GM12864 (cell line): Measurements from ENCODE around the gene TMEM129.
A peak's percentile ranks its signal among the peaks of the same experiment; 100 is the strongest.

Experiments used
- DNase-seq: peaks from one replicate; pipeline ENCODE4 v3.0.0-alpha.2; 2011; ENCODE audit warnings: low read depth
- H3K4me3 ChIP-seq: 2 replicates; pipeline ENCODE4 v1.5.1; 2011; ENCODE audit warnings: mild to moderate bottlenecking, low read depth, low read length, control low read depth
- CTCF ChIP-seq: IDR thresholded peaks from 2 replicates; pipeline ENCODE4 v1.5.1; 2011; ENCODE audit warnings: low read depth, mild to moderate bottlenecking, moderate library complexity, low read length, control low read depth, inconsistent platforms; ENCODE audit errors: missing control alignments

The TMEM129 gene

GRCh38 chr4:1728061-1728980, 7.2 kb upstream of the TMEM129 start:
- no peak overlapping the region for H3K4me3 ChIP-seq
- DNase-seq: no peak
- no peak for TF ChIP-seq CTCF

DNA sequence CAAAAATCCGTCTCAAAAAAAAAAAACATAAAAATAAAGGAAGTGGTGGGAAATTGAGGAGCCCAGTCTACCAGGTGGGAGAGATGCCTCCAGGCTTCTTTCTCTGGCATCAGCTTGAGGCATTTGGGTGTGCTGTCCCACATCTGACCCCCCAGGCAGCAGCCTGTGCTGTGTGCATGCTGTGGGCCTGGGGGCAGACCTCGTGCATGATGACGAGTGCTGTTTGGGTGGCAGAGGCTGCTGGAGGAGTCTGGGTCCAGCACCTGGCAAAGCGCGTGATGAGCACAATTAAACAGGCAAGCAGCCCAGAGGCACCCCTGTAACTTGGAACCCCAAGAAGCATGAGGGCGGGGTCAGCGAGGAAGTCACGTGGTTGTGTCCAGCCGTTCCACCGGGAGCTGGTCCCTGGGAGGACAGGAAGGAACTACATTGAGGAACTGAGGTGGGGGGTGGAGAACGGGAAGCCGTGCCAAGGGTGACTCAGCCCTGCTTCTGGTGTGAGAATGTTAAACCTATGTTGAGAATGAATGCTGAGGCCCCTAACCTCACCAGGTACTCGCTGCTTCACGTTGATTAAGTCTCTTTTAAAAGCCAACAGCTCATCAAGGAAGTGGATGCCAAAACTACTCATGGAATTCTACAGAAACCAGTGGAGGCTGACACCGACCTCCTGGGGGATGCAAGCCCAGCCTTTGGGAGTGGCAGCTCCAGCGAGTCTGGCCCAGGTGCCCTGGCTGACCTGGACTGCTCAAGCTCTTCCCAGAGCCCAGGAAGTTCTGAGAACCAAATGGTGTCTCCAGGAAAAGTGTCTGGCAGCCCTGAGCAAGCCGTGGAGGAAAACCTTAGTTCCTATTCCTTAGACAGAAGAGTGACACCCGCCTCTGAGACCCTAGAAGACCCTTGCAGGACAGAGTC, 6.3 kb upstream of the TMEM129 start:
- no peak for TF ChIP-seq CTCF
- no peak overlapping the region for H3K4me3 ChIP-seq
- no peak for DNase-seq

DNA sequence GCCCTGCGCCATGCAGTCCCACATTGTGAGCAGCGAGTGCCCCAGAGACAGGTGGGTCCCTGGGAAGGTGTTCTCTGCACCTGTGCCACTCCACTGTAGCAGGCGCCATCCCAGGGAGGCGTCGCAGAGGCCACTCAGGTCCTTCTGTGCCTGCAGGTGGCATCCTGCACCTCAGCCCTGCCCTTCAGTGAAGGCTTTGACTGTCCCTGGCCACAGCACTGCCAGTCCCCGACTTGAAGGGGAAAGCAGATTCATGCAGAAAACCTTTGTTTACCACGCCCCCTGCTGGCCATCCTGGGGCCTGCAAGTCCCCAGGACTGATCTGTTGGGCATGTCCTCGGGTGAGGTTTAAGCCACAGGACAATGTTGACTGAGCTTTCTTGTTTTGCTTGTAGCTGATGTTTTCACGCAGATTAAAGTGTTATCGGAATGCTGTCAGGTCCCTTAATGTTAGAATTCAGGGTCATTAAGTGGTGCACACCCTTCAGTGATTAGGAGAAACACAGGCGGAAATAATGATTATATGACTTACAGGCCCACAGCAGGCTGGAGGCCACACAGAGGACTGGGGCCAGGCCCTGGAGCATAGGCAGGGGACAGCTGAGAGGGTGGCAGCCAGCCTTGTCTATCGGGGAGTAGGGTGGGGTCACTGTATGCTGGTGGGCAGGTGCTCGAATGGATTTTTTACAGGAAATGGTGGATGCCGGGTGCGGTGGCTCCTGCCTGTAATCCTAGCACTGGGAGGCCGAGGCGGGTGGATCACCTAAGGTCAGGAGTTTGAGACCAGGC, 5.2 kb upstream of the TMEM129 start:
- TF ChIP-seq CTCF: peak; percentile 98
- H3K4me3 ChIP-seq: no peak overlapping the region
- no peak for DNase-seq

DNA sequence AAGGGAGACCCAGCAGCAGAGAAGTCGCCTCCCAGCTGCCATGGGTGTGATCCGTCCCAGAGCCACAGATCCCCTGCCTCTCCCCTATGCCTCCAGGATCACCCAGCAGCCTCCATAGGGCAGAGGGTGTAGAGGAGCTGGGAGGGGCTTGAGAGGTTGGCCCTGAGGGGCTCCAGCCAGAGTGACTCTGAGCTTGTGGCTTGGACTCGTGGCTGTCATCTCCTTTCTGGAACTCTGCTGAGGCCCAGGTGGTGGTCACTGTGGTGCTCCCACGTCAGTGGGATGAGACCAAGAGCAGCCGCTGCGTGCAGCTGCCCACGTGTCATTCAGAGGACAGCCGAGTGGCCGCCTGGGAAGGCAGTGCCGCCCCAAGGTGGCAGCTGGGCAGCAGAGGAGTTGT, 4.4 kb upstream of the TMEM129 start:
- DNase-seq: no peak
- H3K4me3 ChIP-seq: no peak overlapping the region
- TF ChIP-seq CTCF: no peak

DNA sequence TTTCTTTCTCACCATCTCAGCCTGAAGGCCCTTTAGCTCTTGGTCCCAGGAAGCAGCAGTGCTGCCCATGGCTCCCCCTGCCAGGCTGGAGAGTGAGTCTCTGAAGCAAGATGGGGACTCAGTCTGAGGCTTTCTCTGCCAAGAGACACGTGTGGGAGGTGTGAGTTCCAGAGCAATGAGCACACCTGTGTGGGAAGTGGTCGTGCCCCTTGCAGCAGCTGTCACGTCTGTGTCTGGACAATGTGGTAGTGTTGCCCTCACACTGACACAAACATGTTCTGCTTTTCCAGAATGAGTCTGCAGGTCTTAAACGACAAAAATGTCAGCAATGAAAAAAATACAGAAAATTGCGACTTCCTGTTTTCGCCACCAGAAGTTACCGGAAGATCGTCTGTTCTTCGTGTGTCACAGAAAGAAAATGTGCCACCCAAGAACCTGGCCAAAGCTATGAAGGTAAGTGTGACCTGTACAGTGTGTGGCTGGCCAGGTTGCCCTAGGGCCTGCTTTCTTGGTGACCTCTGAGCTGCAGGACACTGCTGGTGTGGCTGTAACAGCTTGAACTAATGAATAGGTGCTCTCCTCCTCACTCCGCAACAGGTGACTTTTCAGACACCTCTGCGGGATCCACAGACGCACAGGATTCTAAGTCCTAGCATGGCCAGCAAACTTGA, 2.1 kb upstream of the TMEM129 start:
- no peak for TF ChIP-seq CTCF
- DNase-seq: no peak
- H3K4me3 ChIP-seq: peak overlapping the region; percentile 72

- no peak for DNase-seq
- TF ChIP-seq CTCF: no peak
- H3K4me3 ChIP-seq: peak overlapping the region; percentile 72
Observed at GRCh38 chr4:1722551-1723118, 1.5 kb upstream of the TMEM129 start.
